Retinal pigment epithelial cell (primary cell): ENCODE measurements around the gene DOLPP1.
"Not testable (repeated sequence)": the region's sequence is repeated elsewhere in the genome, so short reads cannot be mapped to it uniquely, and the experiment has no call there.

ENCODE experiments used
- DNase-seq: peaks from one replicate; pipeline ENCODE4 v3.0.0-alpha.2; 2010; ENCODE audit warnings: low read depth
- H3K4me3 ChIP-seq: 2 replicates; pipeline ENCODE4 v1.5.1; 2011; ENCODE audit warnings: mild to moderate bottlenecking, low read length, control low read depth, moderate library complexity
- CTCF ChIP-seq: conservative IDR thresholded peaks from 2 replicates; pipeline ENCODE4 v1.5.1; 2011; ENCODE audit warnings: low read depth, low read length, control low read depth, inconsistent platforms

The DOLPP1 gene

GRCh38 chr9:129125478-129125877 lies 44.6 kb downstream of the DOLPP1 start:
- TF ChIP-seq CTCF: no peak
- DNase-seq: no peak

GRCh38 chr9:129126749-129127618 lies 46.1 kb downstream of the DOLPP1 start:
- TF ChIP-seq CTCF: no peak
- H3K4me3 ChIP-seq: no peak overlapping the region
- no peak for DNase-seq

More at GRCh38 chr9:129125478-129125877, 44.6 kb downstream of the DOLPP1 start:
- no peak overlapping the region for H3K4me3 ChIP-seq

GRCh38 chr9:129128689-129129088 lies 47.8 kb downstream of the DOLPP1 start:
- no peak overlapping the region for H3K4me3 ChIP-seq
- no peak for DNase-seq
- no peak for TF ChIP-seq CTCF

- H3K4me3 ChIP-seq: not testable (repeated sequence)
Measured at GRCh38 chr9:129130271-129130670, 49.4 kb downstream of the DOLPP1 start.

GRCh38 chr9:129130791-129131190 lies 49.9 kb downstream of the DOLPP1 start:
- no peak overlapping the region for H3K4me3 ChIP-seq
- DNase-seq: no peak
- TF ChIP-seq CTCF: no peak

More at GRCh38 chr9:129130271-129130670, 49.4 kb downstream of the DOLPP1 start:
- not testable (repeated sequence) for DNase-seq

- no peak for DNase-seq
- H3K4me3 ChIP-seq: no peak overlapping the region
- peak; percentile 99 for TF ChIP-seq CTCF
Measured at GRCh38 chr9:129131300-129132145, 50.6 kb downstream of the DOLPP1 start.

- TF ChIP-seq CTCF: no peak
- no peak overlapping the region for H3K4me3 ChIP-seq
- DNase-seq: no peak
Measured at GRCh38 chr9:129133082-129133481, 52.2 kb downstream of the DOLPP1 start.
